GM12878 (cell line): Measurements from ENCODE around the gene CCT8L2.
"Not testable (repeated sequence)": the region's sequence is repeated elsewhere in the genome, so short reads cannot be mapped to it uniquely, and the experiment has no call there.

Experiments
- CHD1 ChIP-seq: IDR thresholded peaks from 2 replicates; pipeline ENCODE4 v1.6.1; 2012; ENCODE audit warnings: low read depth, low read length, improper control_type of control experiment
- MEF2A ChIP-seq: IDR thresholded peaks from 2 replicates; pipeline ENCODE4 v1.6.1; 2011; ENCODE audit warnings: low read depth, mild to moderate bottlenecking, low read length, moderate library complexity; ENCODE audit not compliant: insufficient read depth
- RFX5 ChIP-seq: IDR thresholded peaks from 2 replicates; pipeline ENCODE4 v1.6.1; 2011; ENCODE audit warnings: low read depth, low read length, improper control_type of control experiment

DNA sequence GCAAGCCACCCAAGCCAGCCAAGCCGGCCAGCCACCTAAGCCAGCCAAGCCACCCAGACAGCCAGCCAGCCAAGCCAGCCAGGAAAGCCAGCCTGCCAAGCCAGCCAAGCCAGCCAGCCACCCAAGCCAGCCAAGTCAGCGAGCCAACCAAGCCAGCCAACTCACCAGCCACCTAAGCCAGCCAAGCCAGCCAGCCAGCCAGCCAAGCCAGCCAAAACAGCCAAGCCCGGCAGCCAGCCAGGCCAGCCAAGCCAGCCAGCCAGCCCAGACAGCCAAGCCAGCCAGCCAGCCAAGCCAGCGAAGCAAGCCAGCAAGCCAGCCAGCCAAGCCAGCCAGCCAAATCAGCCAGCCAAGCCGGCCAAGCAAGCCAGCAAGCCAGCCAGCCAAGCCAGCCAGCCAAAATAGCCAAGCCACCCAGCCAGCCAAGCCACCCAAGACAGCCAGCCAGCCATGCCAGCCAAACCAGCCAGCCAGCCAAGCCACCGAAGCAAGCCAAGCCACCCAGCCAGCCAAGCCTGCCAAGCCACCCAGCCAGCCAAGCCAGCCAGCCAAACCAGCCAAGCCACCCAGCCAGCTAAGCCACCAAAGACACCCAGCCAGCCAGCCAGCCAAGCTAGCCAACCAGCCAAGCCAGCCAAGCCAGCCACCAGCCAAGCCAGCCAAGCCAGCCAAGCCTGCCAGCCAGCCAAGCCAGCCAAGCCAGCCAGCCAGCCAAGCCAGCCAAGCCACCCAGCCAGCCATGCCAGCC lies 27.6 kb downstream of the CCT8L2 start:
- TF ChIP-seq RFX5, MEF2A, CHD1: not testable (repeated sequence)
